CD14-positive monocyte (primary cell): Measurements from ENCODE around the gene MATK. TPM values are rescaled to one million over a fixed set of nuclear protein-coding genes. Genes with fewer than 3 reads are reported as not detected.

Experiments used
- DNase-seq, 3 donors: peaks; one replicate each; pipeline ENCODE4 v3.0.0-alpha.2; 2011 to 2022
- H2AFZ ChIP-seq: 2 replicates; pipeline ENCODE4 v1.6.0; 2012; ENCODE audit warnings: mild to moderate bottlenecking, low read depth, low read length, inconsistent platforms; ENCODE audit not compliant: insufficient read depth, poor library complexity, severe bottlenecking
- H3K27ac ChIP-seq, 2 donors: 1 replicate in 1 of 2; 2 replicates in 1 of 2; pipeline ENCODE4 v1.5.1; 2012 to 2013; ENCODE audit warnings: low read length in 2 of 2, control low read depth in 1 of 2, inconsistent platforms in 1 of 2, low read depth in 1 of 2, mild to moderate bottlenecking in 1 of 2
- H3K27me3 ChIP-seq, 2 donors: one replicate each; pipeline versions ENCODE4 v1.6.0 to v1.6.1; 2011 to 2013; ENCODE audit warnings: low read length in 2 of 2; ENCODE audit not compliant: control insufficient read depth in 2 of 2, insufficient read depth in 2 of 2
- H3K36me3 ChIP-seq, 2 donors: replicated peaks in 1 of 2; 1 replicate in 1 of 2; 2 replicates in 1 of 2; pipeline versions ENCODE4 v1.5.1 to v1.6.1; 2012 to 2013; ENCODE audit warnings: low read length in 2 of 2, control low read depth in 1 of 2, inconsistent platforms in 1 of 2, mild to moderate bottlenecking in 1 of 2; ENCODE audit not compliant: insufficient read depth in 2 of 2, control insufficient read depth in 1 of 2
- H3K4me1 ChIP-seq, 2 donors: 1 replicate in 1 of 2; 2 replicates in 1 of 2; pipeline versions ENCODE4 v1.5.1 to v1.6.1; 2012 to 2013; ENCODE audit warnings: low read length in 2 of 2, control low read depth in 1 of 2, inconsistent platforms in 1 of 2, mild to moderate bottlenecking in 1 of 2, moderate library complexity in 1 of 2; ENCODE audit not compliant: insufficient read depth in 2 of 2, control insufficient read depth in 1 of 2
- H3K4me2 ChIP-seq: replicated peaks from 2 replicates; pipeline ENCODE3; 2012; ENCODE audit warnings: low read length, moderate library complexity, mild to moderate bottlenecking; ENCODE audit not compliant: poor library complexity, severe bottlenecking; ENCODE audit errors: extremely low read depth
- H3K4me3 ChIP-seq, 3 experiments: fragments of 200-600 bp in 1 of 3; sonication (generic) in 1 of 3; replicated peaks in 1 of 3; 1 replicate in 2 of 3; 2 replicates in 1 of 3; pipeline ENCODE4 v1.5.1; 2011 to 2013; ENCODE audit warnings: low read length in 3 of 3, mild to moderate bottlenecking in 3 of 3, control low read depth in 2 of 3, low read depth in 2 of 3, inconsistent platforms in 1 of 3, moderate library complexity in 1 of 3
- H3K79me2 ChIP-seq: 2 replicates; pipeline ENCODE4 v1.6.0; 2012; ENCODE audit warnings: mild to moderate bottlenecking, control low read depth, inconsistent platforms, low read length, moderate library complexity; ENCODE audit not compliant: insufficient read depth
- H3K9ac ChIP-seq: 2 replicates; pipeline ENCODE4 v1.6.0; 2017; ENCODE audit warnings: low read length, mild to moderate bottlenecking; ENCODE audit not compliant: insufficient read depth, poor library complexity, severe bottlenecking
- H3K9me3 ChIP-seq, 2 donors: replicated peaks in 1 of 2; 1 replicate in 1 of 2; 2 replicates in 1 of 2; pipeline versions ENCODE4 v1.5.1 to v1.6.1; 2012 to 2013; ENCODE audit warnings: low read length in 2 of 2, control low read depth in 1 of 2; ENCODE audit not compliant: control insufficient read depth in 1 of 2, insufficient read depth in 1 of 2
- H4K20me1 ChIP-seq: 2 replicates; pipeline ENCODE4 v1.6.0; 2012; ENCODE audit warnings: mild to moderate bottlenecking, low read length, control low read depth, moderate library complexity; ENCODE audit not compliant: insufficient read depth
- H3K27ac Mint-ChIP-seq, 7 donors: one replicate each; pipeline ENCODE4 v1.8.0; 2020; ENCODE audit warnings: mild to moderate bottlenecking in 7 of 7, mixed read lengths in 7 of 7, moderate library complexity in 6 of 7, inconsistent platforms in 2 of 7
- H3K27me3 Mint-ChIP-seq, 3 donors: one replicate each; pipeline ENCODE4 v1.8.0; 2021 to 2022; ENCODE audit warnings: low read depth in 3 of 3, mild to moderate bottlenecking in 3 of 3, mixed read lengths in 3 of 3, moderate library complexity in 3 of 3, inconsistent platforms in 1 of 3
- H3K36me3 Mint-ChIP-seq, 2 donors: one replicate each; pipeline ENCODE4 v1.8.0; 2020; ENCODE audit warnings: mixed read lengths in 2 of 2, inconsistent platforms in 1 of 2, mild to moderate bottlenecking in 1 of 2
- H3K4me1 Mint-ChIP-seq: one replicate; pipeline ENCODE4 v1.8.0; 2020; ENCODE audit warnings: mild to moderate bottlenecking, mixed read lengths
- H3K4me3 Mint-ChIP-seq, 2 donors: one replicate each; pipeline ENCODE4 v1.8.0; 2020; ENCODE audit warnings: mild to moderate bottlenecking in 2 of 2, mixed read lengths in 2 of 2, moderate library complexity in 1 of 2
- H3K9me3 Mint-ChIP-seq, 7 donors: one replicate each; pipeline ENCODE4 v1.8.0; 2020 to 2022; ENCODE audit warnings: mixed read lengths in 7 of 7, mild to moderate bottlenecking in 6 of 7, moderate library complexity in 6 of 7, inconsistent platforms in 2 of 7
- CTCF ChIP-seq: fragments of 200-600 bp; IDR thresholded peaks from one replicate; pipeline ENCODE4 v1.8.0; 2022; ENCODE audit warnings: antibody characterized with exemption, mild to moderate bottlenecking
- WGBS: methylation state at CpG from one replicate; pipeline ENCODE4 v1.1.5; 2013; ENCODE audit warnings: missing lambda C conversion rate; ENCODE audit not compliant: insufficient coverage; 5-methylcytosine and 5-hydroxymethylcytosine counted together
- intact Hi-C, 2 donors: fragments of 100-400 bp; cut with micrococcal nuclease; formaldehyde crosslinking; loops; one replicate each; pipeline versions ENCODE4 v1.15.0 to v1.15.1; 2023
- polyA plus RNA-seq, 3 donors: library from polyadenylated mRNA; depleted of rRNA in 1 of 3; unstranded in 2 of 3; stranded (reverse) in 1 of 3; fragments of 300-500 nt in 2 of 3; fragments of >200 nt in 1 of 3; fragmentation: Illumina TruSeq in 2 of 3; gene quantifications; 1 replicate in 2 of 3; 2 replicates in 1 of 3; pipeline ENCODE4 v1.2.3, GENCODE V29; 2012 to 2021

The MATK gene
- polyA plus RNA-seq, 3 donors: 0.20 to 0.44 (median 0.35) TPM

GRCh38 chr19:3804429-3804828 is 18.2 kb upstream of the MATK start:
- Histone ChIP-seq H3K79me2 (no peaks in the 10 kb centered on the region), H3K4me3 (no peak overlapping the region), H3K27ac (no peak overlapping the region), H2AFZ (no peak overlapping the region), H3K4me1 (peaks cover 8 to 12% of the 10 kb centered on the region in 2 donors), H3K4me2 (no peak overlapping the region), H3K36me3 (no peaks in the 10 kb centered on the region), H3K27me3 (peaks cover 10 to 31% of the 10 kb centered on the region in 2 donors), H3K9ac (no peak overlapping the region), H4K20me1 (no peaks in the 10 kb centered on the region), H3K9me3 (peaks cover 7 to 9% of the 10 kb centered on the region in 2 donors)
- no peak overlapping the region for H3K27ac Mint-ChIP-seq
- peaks cover 37 to 44% (median 42%) of the 10 kb centered on the region in 3 donors for H3K27me3 Mint-ChIP-seq
- no peak for TF ChIP-seq CTCF
- H3K4me3 Mint-ChIP-seq: no peak overlapping the region
- intact Hi-C loops: no loop called here
- peaks cover 0 to 10% (median 5%) of the 10 kb centered on the region in 7 donors for H3K9me3 Mint-ChIP-seq
- WGBS: 94% methylated on average over 12 of the region's 13 CpGs
- peaks cover 0 to 2% of the 10 kb centered on the region in 2 donors for H3K36me3 Mint-ChIP-seq
- no peak for DNase-seq
- peaks cover 7% of the 10 kb centered on the region for H3K4me1 Mint-ChIP-seq

DNA sequence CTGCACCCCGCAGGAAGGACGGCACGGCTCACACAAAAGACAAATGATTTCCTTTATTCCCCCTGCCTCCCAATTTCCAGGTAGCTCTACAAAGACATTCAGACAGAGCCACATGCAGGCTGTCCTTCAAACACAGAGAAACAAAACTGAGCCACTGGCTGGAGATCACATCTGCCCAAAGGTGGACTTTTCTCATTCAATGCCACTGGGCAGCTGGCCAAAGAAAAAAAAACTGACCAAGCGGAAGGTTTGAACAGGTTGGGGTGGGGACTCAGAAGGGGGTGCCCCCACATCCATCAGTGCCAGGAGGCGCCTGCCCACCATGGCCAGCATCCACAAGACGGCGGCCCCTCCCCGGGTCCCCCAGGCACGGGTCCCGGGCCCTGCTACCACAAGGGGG is 17.8 kb upstream of the MATK start:
- no peak overlapping the region for H3K4me3 ChIP-seq
- H3K27ac ChIP-seq: no peak overlapping the region
- peaks cover 7 to 9% of the 10 kb centered on the region in 2 donors for H3K9me3 ChIP-seq
- 93% methylated on average over 5 of the region's 10 CpGs for WGBS
- Mint-ChIP-seq H3K27me3 (peaks cover 40 to 48% (median 45%) of the 10 kb centered on the region in 3 donors), H3K36me3 (peaks cover 0 to 2% of the 10 kb centered on the region in 2 donors), H3K4me3 (no peak overlapping the region), H3K9me3 (peaks cover 0 to 10% (median 5%) of the 10 kb centered on the region in 7 donors), H3K4me1 (peaks cover 7% of the 10 kb centered on the region), H3K27ac (no peak overlapping the region)
- no peak for DNase-seq
- H3K4me1 ChIP-seq: peaks cover 8 to 12% of the 10 kb centered on the region in 2 donors
- H3K9ac ChIP-seq: no peak overlapping the region
- intact Hi-C loops: no loop called here
- H2AFZ ChIP-seq: no peak overlapping the region
- no peaks in the 10 kb centered on the region for H3K36me3 ChIP-seq
- peaks cover 10 to 33% of the 10 kb centered on the region in 2 donors for H3K27me3 ChIP-seq
- no peak overlapping the region for H3K4me2 ChIP-seq
- no peak for TF ChIP-seq CTCF
- no peaks in the 10 kb centered on the region for H3K79me2 ChIP-seq
- no peaks in the 10 kb centered on the region for H4K20me1 ChIP-seq
